Stimulated activated CD8-positive, alpha-beta memory T cell treated with anti-CD3 and anti-CD28 coated beads, Interleukin-2, amount 100 ng/mL, for 48 hours (primary cell): ENCODE results near the gene ICA1L.
"Not testable (repeated sequence)": the region's sequence is repeated elsewhere in the genome, so short reads cannot be mapped to it uniquely, and the experiment has no call there.

ENCODE experiments used
- DNase-seq, 2 donors: peaks; one replicate each; pipeline ENCODE4 v3.0.0-alpha.2; 2020; ENCODE audit warnings: low read depth in 2 of 2

Gene ICA1L

GRCh38 chr2:202847693-202848524 is 23.7 kb downstream of the ICA1L start:
- DNase-seq = no peak

- no peak for DNase-seq
These were observed 26.9 kb downstream of the ICA1L start for GRCh38 chr2:202844656-202845055.

- no peak for DNase-seq
These were observed 28.9 kb downstream of the ICA1L start for GRCh38 chr2:202842690-202843089.

DNA sequence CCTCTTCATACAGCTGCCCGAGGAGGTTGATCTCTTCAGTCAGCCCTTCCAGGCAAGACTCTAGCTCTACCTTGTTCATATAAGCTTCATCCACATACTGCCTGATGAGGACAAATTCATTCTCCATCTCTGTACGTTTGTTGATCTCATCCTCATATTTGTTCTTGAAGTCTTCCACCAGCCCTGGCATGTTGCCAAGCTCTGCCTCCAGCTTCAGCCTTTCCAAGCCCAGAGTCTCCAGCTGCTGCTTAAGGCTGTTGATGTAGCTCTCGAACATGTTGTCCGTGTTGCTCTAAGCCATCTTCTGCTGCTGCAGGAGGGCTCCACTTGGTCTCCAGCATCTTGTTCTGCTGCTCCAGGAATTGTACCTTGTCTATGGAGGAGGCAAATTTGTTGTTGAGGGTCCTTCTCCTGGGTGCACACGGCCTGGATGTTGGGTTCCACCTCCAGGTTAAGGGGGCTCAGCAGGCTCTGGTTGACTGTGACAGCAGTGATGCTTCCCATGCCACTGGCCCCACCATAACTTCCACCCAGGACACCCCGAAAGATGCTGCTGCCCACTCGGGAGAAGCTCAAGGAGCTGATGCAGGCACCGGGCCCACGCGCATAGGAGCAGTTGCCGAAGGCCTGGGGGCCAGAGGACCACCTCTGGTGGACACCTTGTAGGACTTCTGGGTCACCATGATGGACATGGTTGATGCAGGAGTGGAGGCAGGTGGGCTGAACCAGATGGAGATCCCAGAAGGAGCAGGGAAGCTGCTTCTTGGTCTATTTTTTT is 30.3 kb downstream of the ICA1L start:
- DNase-seq = no peak

GRCh38 chr2:202831242-202832220 is 40.0 kb downstream of the ICA1L start:
- DNase-seq = peak; percentile 13

DNA sequence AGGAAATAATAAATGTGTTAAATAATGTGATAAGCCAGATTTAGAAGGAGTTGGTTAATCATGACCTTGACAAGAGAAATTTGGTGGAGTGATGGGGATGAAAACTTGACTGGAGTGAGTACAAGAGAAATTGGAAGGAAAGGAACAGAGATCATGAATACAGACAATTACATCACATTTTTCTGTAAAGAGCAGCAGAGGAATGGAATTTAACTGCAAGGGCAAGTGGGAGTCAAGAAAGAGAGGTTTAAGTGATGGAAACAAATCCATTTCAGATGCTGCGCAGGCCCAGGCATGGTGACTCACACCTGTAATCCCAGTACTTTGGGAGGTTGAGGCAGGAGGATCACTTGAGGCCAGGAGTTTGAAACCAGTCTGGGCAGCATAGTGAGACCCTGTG is 46.7 kb downstream of the ICA1L start:
- no peak for DNase-seq

- no peak for DNase-seq
These were observed 49.2 kb downstream of the ICA1L start for GRCh38 chr2:202822411-202822810.

DNA sequence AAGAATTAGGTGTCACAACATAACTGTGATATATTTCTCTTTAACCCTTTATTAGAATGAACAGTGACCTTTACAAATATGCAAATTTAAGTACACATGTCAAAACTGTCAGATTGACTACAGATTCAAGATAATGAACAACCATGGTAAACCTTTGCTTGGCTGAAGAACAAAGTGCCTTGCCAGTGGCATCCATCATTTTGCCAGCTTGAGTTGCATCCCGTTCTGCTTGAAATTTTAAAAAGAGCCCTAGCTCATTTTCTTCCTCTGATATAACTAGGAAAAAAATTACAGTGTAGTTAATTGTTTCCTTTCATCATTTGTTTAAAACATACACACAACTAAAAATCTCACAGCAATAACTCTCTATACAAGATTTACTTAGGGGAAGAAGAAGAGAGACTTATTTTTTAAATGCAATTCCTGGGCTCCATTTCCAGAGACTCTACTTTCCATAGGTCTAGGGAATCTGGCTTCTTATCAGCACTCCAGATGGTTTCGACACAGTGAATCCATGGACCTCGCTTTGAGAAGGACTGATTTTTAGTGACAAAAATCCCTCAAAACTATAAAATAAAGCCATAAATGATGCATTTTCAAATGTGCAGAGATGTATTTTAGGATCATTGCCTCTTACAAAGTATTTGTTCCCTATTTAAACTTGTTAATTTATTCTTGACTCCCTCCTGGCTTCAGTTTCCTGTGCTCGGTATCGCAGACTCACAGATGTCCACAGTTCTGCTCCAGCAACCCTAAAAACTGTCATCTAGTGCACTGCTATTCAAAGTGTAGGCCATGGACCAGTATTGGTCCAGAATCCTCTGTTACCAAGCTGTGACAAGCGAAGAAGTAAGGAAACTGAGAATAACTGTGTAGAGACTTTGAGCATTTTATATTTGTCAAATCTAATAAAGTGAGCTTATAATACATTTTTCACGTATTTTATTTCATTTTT is 50.1 kb downstream of the ICA1L start:
- no peak for DNase-seq

DNA sequence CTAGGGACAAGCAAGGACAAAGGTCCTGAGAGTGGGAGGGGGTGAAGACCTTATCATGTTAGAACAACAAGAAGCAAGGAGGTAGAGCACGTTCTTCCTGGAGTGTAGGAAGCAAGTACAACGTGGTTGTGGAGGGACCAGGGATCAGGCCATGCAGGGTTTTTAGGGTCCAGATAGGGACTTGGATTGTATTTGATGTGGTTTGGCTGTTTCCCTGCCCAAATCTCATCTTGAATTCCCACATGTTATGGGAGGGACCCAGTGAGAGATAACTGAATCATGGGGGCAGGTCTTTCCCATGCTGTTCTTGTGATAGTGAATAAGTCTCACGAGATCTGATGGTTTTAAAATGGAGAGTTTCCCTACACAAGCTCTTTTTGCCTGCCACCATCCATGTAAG is 53.2 kb downstream of the ICA1L start:
- DNase-seq = no peak

GRCh38 chr2:202817771-202818170 is 53.8 kb downstream of the ICA1L start:
- no peak for DNase-seq

GRCh38 chr2:202815548-202816360 is 55.8 kb downstream of the ICA1L start:
- DNase-seq = no peak

- DNase-seq = no peak
These were observed 57.3 kb downstream of the ICA1L start for GRCh38 chr2:202814226-202814625.

DNA sequence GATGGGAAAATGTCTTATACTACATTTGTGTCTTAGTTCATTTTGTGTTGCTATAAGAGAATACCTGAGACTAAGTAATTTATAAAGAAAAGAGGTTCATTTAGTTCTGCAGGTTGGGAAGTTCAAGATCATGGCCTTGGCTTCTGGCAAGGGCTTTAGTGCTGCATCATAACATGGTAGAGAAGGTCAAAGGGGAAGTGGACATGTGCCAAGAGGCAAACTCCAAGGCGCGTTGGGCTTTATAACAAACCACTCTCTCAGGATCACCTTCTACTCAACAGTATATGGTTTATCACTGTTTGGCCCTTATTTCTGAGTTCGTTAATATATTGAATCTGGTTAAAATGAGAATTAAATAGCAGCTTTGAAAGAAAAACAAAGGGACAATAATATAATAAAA is 58.2 kb downstream of the ICA1L start:
- DNase-seq = no peak

GRCh38 chr2:202808754-202809153 is 62.8 kb downstream of the ICA1L start:
- DNase-seq = no peak

GRCh38 chr2:202807431-202808138 is 64.0 kb downstream of the ICA1L start:
- not testable (repeated sequence) for DNase-seq

- DNase-seq = not testable (repeated sequence)
These were observed 65.7 kb downstream of the ICA1L start for GRCh38 chr2:202805911-202806310.

GRCh38 chr2:202797944-202798343 is 73.6 kb downstream of the ICA1L start:
- no peak for DNase-seq

- DNase-seq = no peak
These were observed 80.9 kb downstream of the ICA1L start for GRCh38 chr2:202790676-202791075.

DNA sequence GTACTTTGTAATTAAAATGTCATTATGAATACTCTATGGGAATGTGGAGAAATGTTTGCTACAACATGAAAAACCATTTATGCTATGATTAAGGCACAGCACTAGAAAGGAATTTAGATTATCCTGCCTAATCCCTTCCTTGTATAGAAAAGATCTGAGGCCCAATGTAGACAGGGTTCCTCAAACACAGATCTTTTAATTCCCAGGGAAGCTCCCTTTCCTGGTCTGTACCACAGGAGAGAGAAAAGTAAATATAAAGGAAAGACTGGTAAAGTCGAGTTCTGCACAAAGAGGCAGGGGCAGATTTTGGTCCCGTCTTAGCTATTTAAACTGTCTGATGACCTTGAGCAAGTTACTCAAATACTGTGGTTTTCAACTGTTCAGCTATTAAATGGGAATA is 84.7 kb downstream of the ICA1L start:
- no peak for DNase-seq
